ENCODE data around the gene HORMAD2. TPM values are rescaled to one million over a fixed set of nuclear protein-coding genes. Genes with fewer than 3 reads are reported as not detected.

Gene HORMAD2
- total and polyA plus RNA-seq, 2 donors (not counting 3 experiments of a cell fraction or from before 2014, with no cell fraction given) = not detected

- no peaks in the 10 kb centered on the region for H3K79me2 ChIP-seq (ENCODE audit: control insufficient read depth, insufficient read depth, low read length)
- no peak overlapping the region for H3K4me3 ChIP-seq (replicated peaks in 1 of 3; ENCODE audit: insufficient read depth in 1 of 3, low read depth in 1 of 3, low read length in 3 of 3)
- no peak overlapping the region for H3K9ac ChIP-seq (replicated peaks; ENCODE audit: extremely low read depth, insufficient read depth, low read length)
- intact Hi-C loops (cut with micrococcal nuclease) = no loop called here
- DNase-seq (ENCODE audit: low read depth, low spot score) (no peak), FAIRE-seq (no peak)
- no peak overlapping the region for H3K4me2 ChIP-seq (ENCODE audit: insufficient read depth, low read length)
- no TSS peak for BruUV-seq (replicated peaks)
- no peak for TF ChIP-seq MYC (IDR thresholded peaks at IDR 0.05; ENCODE audit: low read depth, low read length)
- no peak for TF ChIP-seq CTCF (IDR thresholded peaks at IDR 0.05; ENCODE audit: extremely low read depth in 1 of 2, insufficient read depth in 1 of 2, low read depth in 1 of 2, low read length in 2 of 2)
- TF ChIP-seq POLR2A (IDR thresholded peaks at IDR 0.05; ENCODE audit: low read depth, low read length) = no peak
- peaks cover 7 to 9% of the 10 kb centered on the region in 2 experiments for H3K27me3 ChIP-seq (ENCODE audit: control insufficient read depth in 2 of 2, insufficient read depth in 2 of 2, low read length in 2 of 2)
- peaks cover 5% of the 10 kb centered on the region for H3K4me1 ChIP-seq (ENCODE audit: control insufficient read depth, extremely low read depth, insufficient read depth, low read length)
- POLR2A ChIA-PET = no interaction called here
- H3K27ac ChIP-seq (ENCODE audit: insufficient read depth, low read depth, low read length) = no peak overlapping the region
- no peak overlapping the region for H2AFZ ChIP-seq (ENCODE audit: low read depth, low read length)
- CTCF ChIA-PET = interaction anchor here (0.7 to 2.1 kb wide), 3 partner anchors 8 to 719 kb away, joined by 3 to 13 read pairs (median 3); no protein-coding TSS in a partner anchor
- no peaks in the 10 kb centered on the region for H3K9me3 ChIP-seq (replicated peaks; ENCODE audit: control insufficient read depth, insufficient read depth, low read length)
- H4K20me1 ChIP-seq (replicated peaks; ENCODE audit: control insufficient read depth, extremely low read depth, insufficient read depth, low read length) = no peaks in the 10 kb centered on the region
- no peaks in the 10 kb centered on the region for H3K36me3 ChIP-seq (ENCODE audit: control insufficient read depth in 2 of 2, extremely low read depth in 1 of 2, insufficient read depth in 2 of 2, low read length in 2 of 2)
- dilution Hi-C loops (cut with MboI; ENCODE audit: extremely low pct_ligation_motif_present, low sequenced_read_pairs) = no loop called here
- H3K9me1 ChIP-seq (replicated peaks; ENCODE audit: control insufficient read depth, extremely low read depth, insufficient read depth, low read length) = no peaks in the 10 kb centered on the region
Measured at GRCh38 chr22:30186041-30186440, 105.8 kb downstream of the HORMAD2 start.

GRCh38 chr22:30186510-30186909 lies 106.2 kb downstream of the HORMAD2 start:
- no TSS peak for BruUV-seq (replicated peaks)
- peaks cover 2 to 8% of the 10 kb centered on the region in 2 experiments for H3K27me3 ChIP-seq (ENCODE audit: control insufficient read depth in 2 of 2, insufficient read depth in 2 of 2, low read length in 2 of 2)
- H3K79me2 ChIP-seq (ENCODE audit: control insufficient read depth, insufficient read depth, low read length) = no peaks in the 10 kb centered on the region
- FAIRE-seq (no peak), DNase-seq (ENCODE audit: low read depth, low spot score) (no peak)
- CTCF ChIA-PET = interaction anchor here (0.7 to 2.1 kb wide), 2 partner anchors 9 to 719 kb away, joined by 3 to 13 read pairs; no protein-coding TSS in a partner anchor
- TF ChIP-seq MAX (IDR thresholded peaks at IDR 0.05; ENCODE audit: insufficient read depth, insufficient read length) (no peak), EZH2 (IDR thresholded peaks at IDR 0.05; ENCODE audit: borderline replicate concordance, low read depth, low read length, severe bottlenecking) (no peak), GATA2 (IDR thresholded peaks at IDR 0.05; ENCODE audit: insufficient read depth, insufficient read length, low read depth, low read length) (no peak), POLR2AphosphoS5 (IDR thresholded peaks at IDR 0.05; ENCODE audit: insufficient read depth, low read depth, low read length) (no peak), FOS (IDR thresholded peaks at IDR 0.05; ENCODE audit: borderline replicate concordance, insufficient read depth, low read length) (no peak), POLR2A (IDR thresholded peaks at IDR 0.05; ENCODE audit: low read depth, low read length) (no peak), CTCF (IDR thresholded peaks at IDR 0.05; ENCODE audit: extremely low read depth in 1 of 2, insufficient read depth in 1 of 2, low read depth in 1 of 2, low read length in 2 of 2) (no peak), JUN (IDR thresholded peaks at IDR 0.05; ENCODE audit: borderline replicate concordance, insufficient read depth, insufficient read length, low read depth) (no peak), MYC (IDR thresholded peaks at IDR 0.05; ENCODE audit: low read depth, low read length) (no peak)
- no peak overlapping the region for H2AFZ ChIP-seq (ENCODE audit: low read depth, low read length)
- H3K4me2 ChIP-seq (ENCODE audit: insufficient read depth, low read length) = no peak overlapping the region
- H3K4me3 ChIP-seq (replicated peaks in 1 of 3; ENCODE audit: insufficient read depth in 1 of 3, low read depth in 1 of 3, low read length in 3 of 3) = no peak overlapping the region
- dilution Hi-C loops (cut with MboI; ENCODE audit: extremely low pct_ligation_motif_present, low sequenced_read_pairs) = no loop called here
- H4K20me1 ChIP-seq (replicated peaks; ENCODE audit: control insufficient read depth, extremely low read depth, insufficient read depth, low read length) = no peaks in the 10 kb centered on the region
- H3K36me3 ChIP-seq (ENCODE audit: control insufficient read depth in 2 of 2, extremely low read depth in 1 of 2, insufficient read depth in 2 of 2, low read length in 2 of 2) = no peaks in the 10 kb centered on the region
- intact Hi-C loops (cut with micrococcal nuclease) = no loop called here
- H3K4me1 ChIP-seq (ENCODE audit: control insufficient read depth, extremely low read depth, insufficient read depth, low read length) = peaks cover 5% of the 10 kb centered on the region
- no peak overlapping the region for H3K27ac ChIP-seq (ENCODE audit: insufficient read depth, low read depth, low read length)
- no peaks in the 10 kb centered on the region for H3K9me3 ChIP-seq (replicated peaks; ENCODE audit: control insufficient read depth, insufficient read depth, low read length)
- no peak overlapping the region for H3K9ac ChIP-seq (replicated peaks; ENCODE audit: extremely low read depth, insufficient read depth, low read length)
- POLR2A ChIA-PET = no interaction called here
- H3K9me1 ChIP-seq (replicated peaks; ENCODE audit: control insufficient read depth, extremely low read depth, insufficient read depth, low read length) = no peaks in the 10 kb centered on the region

Data from endothelial cell of umbilical vein (primary cell).